Left renal pelvis (tissue), 4 donors: ENCODE measurements around the gene GFPT2. TPM values are rescaled to one million over a fixed set of nuclear protein-coding genes. Genes with fewer than 3 reads are reported as not detected.

ENCODE experiments used
- DNase-seq, 4 donors: peaks; one replicate each; pipeline ENCODE4 v3.0.0-alpha.2; 2013; ENCODE audit warnings: low read depth in 4 of 4, low spot score in 3 of 4
- polyA plus RNA-seq, 4 donors: library from polyadenylated mRNA; unstranded; fragments of 120-200 nt; gene quantifications; one replicate each; pipeline ENCODE4 v1.2.1, GENCODE V29; 2013; ENCODE audit not compliant: insufficient read length in 4 of 4

The GFPT2 gene
- polyA plus RNA-seq, 4 donors = 3.8 to 15.3 (median 5.2) TPM

- DNase-seq = no peak
Measured at GRCh38 chr5:180290568-180291233, 62.4 kb downstream of the GFPT2 start.

- DNase-seq = no peak
Measured at GRCh38 chr5:180289966-180290365, 63.2 kb downstream of the GFPT2 start.

GRCh38 chr5:180289433-180289832 is 63.7 kb downstream of the GFPT2 start:
- no peak for DNase-seq

- no peak for DNase-seq
Measured at GRCh38 chr5:180287868-180288267, 65.3 kb downstream of the GFPT2 start.

DNA sequence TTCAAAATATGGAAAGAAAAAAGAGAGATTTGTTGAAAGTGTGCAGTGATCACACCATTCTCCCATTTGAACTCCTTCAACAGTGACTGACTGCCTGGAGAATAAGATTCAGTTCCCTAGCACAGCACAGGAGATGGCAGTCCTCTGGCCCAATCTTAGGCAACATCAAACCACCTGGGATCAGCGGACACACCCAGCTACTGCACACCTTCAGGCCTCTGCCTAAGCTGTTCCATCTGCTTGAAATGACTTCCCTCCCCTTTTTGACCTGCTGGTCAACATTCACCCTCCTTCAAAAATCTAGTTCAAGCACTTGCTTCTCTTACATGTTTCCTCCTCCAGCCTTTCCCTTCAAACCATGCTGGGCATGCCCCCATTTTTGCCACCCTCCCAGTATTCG is 65.7 kb downstream of the GFPT2 start:
- DNase-seq = no peak

DNA sequence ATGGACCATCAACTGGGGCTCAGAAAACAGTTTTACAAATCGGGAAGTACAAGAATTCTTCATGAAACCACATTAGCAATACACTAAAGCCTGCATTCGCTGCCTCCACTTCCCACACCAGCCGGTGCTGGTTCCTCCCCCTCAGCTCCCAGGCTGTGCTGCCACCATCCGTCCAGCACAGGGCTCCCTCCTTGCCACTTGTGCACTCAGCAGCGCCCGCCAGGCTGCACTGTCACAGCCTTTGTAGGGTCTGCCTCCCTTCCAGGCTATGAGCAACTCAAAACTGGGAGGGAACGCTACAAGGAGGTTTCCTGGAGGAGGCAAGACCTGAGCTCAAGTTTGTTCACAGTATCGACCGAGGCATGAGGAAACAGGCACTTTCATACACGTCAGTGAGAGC is 69.0 kb downstream of the GFPT2 start:
- DNase-seq = no peak

GRCh38 chr5:180283026-180283615 is 70.0 kb downstream of the GFPT2 start:
- DNase-seq = no peak

GRCh38 chr5:180282281-180282680 is 70.9 kb downstream of the GFPT2 start:
- no peak for DNase-seq

DNA sequence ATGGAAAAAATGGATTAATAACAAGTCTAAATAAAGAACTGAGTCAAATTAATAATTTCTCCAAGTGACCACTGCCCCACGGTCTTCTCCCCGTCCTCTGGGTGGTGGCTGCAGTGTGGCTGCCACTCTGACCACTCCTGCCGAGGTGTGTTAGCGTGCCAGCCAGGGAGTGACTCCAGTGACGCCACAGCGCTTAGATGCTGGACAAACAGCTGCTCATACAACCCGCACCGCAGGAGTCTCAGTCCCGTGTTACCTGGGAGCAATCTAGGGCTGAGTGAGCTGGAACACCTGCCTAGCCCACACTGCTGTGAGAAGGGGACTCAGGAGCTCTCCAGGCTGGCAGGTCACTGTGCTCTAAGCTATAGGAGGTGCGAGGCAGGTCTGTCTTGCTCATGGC is 71.4 kb downstream of the GFPT2 start:
- DNase-seq = no peak

- no peak for DNase-seq
Measured at GRCh38 chr5:180274695-180275094, 78.4 kb downstream of the GFPT2 start.

DNA sequence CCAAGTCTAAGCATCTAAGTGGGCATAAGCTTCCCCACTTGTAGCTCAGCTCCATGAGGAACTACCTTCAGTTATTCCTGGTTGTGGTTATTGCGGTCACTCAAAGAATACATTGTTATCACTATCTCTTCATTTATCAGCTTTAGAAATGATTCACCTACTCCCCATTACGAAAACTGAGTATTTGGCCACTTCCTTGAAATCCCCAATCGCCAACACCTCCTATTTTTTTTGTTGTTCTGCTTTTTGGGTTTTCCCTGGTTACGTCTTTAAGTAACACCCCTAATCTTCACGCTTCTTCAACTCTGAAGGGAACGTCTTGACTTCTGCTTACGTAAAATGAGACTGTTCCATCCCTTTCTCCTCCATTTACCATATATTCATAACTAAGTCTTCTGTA is 81.9 kb downstream of the GFPT2 start:
- no peak for DNase-seq

DNA sequence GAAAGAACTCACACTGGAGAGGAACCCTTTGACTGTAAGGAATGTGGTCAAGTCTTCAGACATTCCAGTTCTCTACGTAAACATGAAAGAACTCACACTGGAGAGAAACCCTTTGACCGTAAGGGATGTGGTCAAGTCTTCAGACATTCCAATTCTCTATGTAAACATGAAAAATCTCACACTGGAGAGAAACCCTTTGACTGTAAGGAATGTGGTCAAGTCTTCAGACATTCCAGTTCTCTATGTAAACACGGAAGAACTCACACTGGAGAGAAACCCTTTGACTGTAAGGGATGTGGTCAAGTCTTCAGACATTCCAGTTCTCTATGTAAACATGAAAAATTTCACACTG is 93.9 kb downstream of the GFPT2 start:
- no peak for DNase-seq

DNA sequence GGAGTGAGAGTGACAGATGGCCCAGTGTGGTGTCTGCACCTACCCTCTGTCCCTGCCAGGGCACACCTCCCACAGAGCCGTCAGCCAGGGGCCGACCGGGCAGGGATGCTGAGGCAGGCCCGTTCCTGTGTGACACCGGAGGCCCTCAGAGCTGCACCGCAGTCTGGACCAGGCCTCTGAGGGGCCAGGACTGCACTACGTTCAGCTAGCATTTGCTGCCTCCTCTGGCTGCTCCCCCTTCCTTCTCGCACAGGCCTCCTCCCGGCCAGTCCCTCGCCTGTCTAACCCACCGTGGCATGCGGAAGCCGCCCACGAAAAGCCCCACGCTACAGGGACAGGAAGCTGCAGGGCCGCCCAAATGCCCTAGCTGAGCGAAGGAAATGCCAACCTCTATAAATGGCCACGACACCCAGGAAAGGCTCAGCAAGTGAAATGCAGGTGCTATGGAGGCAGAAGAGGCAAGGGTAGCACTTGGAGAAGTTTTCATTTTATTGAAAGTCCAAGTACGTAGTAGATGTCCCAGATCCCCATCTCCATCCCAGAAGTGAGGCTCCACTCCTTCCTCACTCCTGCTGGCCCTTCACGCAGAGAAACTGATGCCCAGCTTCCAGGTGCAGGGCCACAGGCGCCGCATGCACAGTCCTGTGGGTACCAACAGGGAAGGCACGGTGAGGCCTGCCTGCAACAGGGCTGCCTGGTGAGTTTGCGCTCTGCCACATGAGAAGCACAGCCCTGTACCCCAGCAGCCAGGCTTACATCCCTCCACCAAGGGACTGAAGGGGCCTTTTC is 99.9 kb downstream of the GFPT2 start:
- no peak for DNase-seq

DNA sequence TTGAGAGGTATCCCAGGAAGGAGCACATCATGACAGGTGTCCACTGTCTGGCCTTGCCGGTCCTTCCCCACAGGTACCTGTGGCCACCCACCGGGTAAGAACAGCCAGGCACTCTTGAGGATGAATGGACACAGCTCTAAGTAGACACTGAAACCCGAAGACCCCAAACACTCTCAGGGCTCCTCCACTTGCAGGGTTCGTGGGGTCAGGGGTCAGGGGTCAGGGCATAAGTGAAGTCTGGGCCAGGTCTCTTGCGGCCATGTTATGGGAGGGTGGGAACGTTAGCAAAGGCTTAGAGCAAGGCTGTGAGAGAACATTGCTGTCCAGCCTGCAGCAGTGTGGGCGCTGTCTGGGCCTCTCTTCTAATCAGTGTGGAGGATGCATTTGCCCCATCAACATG is 101.2 kb downstream of the GFPT2 start:
- no peak for DNase-seq

- DNase-seq = no peak
Measured at GRCh38 chr5:180251141-180251540, 102.0 kb downstream of the GFPT2 start.

Other genes starting within 250 kb of the GFPT2 start
- gene RASGEF1C, start 144.1 kb downstream of the GFPT2 start, polyA plus RNA-seq = 1 to 10 TPM in 1 of 4 donors, under 1 TPM in 3; 0.56 to 1.3 (median 0.64) TPM
- 10 to 100 TPM; 35.8 to 46.6 (median 38.8) TPM for gene MAPK9, start 61.3 kb downstream of the GFPT2 start, polyA plus RNA-seq
- 10 to 100 TPM; 38.7 to 67.8 (median 60.6) TPM for gene CNOT6, start 141.0 kb upstream of the GFPT2 start, polyA plus RNA-seq
- 1 to 10 TPM in 2 of 4 donors, under 1 TPM in 2; 0.47 to 1.6 (median 1.1) TPM for gene SCGB3A1, start 238.2 kb upstream of the GFPT2 start, polyA plus RNA-seq